HG02571 (cell line): ENCODE data around the gene NKX1-1.
"Not testable (repeated sequence)": the region's sequence is repeated elsewhere in the genome, so short reads cannot be mapped to it uniquely, and the experiment has no call there.

ENCODE experiments used
- ATAC-seq: cut with Tn5 transposase; IDR thresholded peaks from one replicate; pipeline ENCODE4 v1.9.1; 2021; ENCODE audit warnings: mild to moderate bottlenecking, moderate library complexity; ENCODE audit not compliant: unreplicated experiment

Gene NKX1-1

GRCh38 chr4:1405636-1406393 lies 427 bp downstream of the NKX1-1 start:
- ATAC-seq = no peak

GRCh38 chr4:1405254-1405635 lies 997 bp downstream of the NKX1-1 start:
- ATAC-seq = no peak

- ATAC-seq = no peak
Observed at GRCh38 chr4:1404573-1405253, 1.5 kb downstream of the NKX1-1 start.

GRCh38 chr4:1403591-1404572 lies 2.4 kb downstream of the NKX1-1 start:
- ATAC-seq = no peak

- ATAC-seq = no peak
Observed at GRCh38 chr4:1403177-1403583, 3.1 kb downstream of the NKX1-1 start.

GRCh38 chr4:1402516-1403091 lies 3.6 kb downstream of the NKX1-1 start:
- ATAC-seq = no peak

- ATAC-seq = no peak
Observed at GRCh38 chr4:1402021-1402515, 4.2 kb downstream of the NKX1-1 start.

- no peak for ATAC-seq
Observed at GRCh38 chr4:1401409-1402020, 4.7 kb downstream of the NKX1-1 start.

- ATAC-seq = no peak
Observed at GRCh38 chr4:1400831-1401408, 5.3 kb downstream of the NKX1-1 start.

DNA sequence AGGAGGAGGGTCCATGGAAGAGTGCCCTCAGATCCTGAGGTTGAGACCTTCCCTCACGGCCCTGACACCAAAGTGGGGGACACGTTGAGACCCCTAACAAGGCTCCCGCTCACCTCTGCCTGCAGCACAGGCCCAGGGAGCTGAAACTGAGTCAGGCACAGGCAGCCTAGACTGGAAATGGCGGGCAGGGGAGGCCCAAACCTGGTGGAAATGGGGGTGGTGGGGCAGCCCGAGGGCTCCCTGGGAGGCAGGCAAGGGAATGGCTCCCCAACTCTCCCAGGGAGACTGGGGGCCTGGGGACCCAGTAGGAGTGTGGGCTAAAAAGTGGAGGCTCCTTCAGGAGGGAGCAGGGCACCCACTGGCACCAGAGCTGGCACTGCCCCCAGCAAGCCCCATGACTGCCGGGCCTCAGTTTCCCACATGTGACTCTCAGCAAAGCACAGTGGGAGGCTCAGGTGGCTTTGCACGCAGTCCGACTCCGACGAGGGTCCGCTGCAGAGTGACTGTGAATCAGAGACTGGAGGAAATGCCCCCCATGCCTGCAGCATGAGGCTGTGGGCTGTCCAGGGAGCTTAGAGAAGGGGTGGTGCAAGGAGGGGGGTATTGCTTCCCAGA lies 5.9 kb downstream of the NKX1-1 start:
- ATAC-seq = no peak

DNA sequence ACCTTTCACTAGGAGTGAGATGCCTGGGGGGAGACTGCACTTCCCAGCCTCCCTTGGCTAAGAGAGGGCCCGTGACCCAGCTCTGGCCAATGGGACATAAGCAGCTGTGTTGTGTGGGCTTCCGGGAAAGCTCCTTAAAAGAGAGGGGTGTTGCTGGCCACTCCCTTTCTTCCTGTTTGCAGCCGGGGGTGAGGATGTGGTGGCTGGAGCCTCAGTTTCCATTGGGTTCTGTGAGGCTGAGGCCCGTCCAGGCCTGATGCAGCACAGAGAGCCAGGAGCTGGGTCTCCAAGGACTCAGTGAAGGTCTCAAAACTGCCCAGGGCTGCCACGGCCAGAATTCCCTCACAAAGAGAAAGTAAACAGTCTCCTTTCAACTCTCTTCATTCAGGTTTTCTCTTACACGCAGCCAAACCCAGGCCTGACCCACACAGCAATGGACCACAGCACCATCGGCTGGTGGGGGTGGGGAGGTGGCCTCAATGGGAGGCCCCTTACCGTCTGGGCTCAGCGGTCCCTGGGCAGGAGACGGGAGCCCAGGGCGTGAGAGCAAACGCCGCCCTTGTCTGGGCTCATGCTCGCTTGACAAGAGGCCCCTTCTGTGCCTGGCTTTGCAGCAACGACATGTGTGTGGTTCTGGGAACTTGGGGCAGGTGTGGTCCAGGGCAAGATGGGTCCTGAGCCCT lies 6.6 kb downstream of the NKX1-1 start:
- no peak for ATAC-seq

DNA sequence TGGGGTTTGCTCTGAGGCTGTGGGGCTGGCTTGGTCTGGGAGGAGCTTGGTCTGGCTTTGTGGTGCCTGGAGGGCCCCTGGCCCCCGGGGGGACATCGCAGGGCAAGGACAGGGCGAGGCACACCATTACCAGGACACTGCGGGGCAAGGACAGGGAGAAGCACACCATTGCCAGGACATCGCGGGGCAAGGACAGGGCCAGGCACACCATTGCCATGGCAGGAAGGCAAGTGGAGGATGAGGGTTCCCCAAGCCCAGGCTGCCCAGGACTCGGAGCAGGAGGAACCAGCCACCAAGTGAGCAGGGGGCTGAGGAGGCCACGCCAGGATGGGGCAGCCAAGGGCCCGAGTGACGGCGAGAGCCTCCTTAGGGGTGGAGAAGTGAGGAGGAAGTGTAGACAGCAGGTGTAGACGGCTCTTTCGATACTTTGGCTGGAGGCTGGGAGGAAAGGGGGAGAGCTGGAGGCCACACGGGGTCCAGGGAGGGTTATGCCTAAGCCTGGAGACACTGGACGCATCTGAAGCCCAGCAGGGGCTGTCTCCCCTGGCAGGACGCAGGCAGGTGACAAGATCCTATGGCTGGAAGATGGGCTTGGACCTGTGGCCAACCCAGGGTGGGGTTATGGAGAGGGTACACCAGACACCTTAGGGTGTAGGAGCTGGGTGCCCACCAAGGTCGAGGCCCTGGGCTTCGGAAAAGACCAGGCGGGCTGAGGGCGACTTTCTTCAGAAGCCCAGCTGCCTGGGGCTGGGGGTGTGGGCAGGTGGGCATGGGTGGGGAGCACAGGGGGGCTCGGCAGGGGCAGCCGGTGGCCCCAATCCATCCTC lies 7.3 kb downstream of the NKX1-1 start:
- no peak for ATAC-seq

DNA sequence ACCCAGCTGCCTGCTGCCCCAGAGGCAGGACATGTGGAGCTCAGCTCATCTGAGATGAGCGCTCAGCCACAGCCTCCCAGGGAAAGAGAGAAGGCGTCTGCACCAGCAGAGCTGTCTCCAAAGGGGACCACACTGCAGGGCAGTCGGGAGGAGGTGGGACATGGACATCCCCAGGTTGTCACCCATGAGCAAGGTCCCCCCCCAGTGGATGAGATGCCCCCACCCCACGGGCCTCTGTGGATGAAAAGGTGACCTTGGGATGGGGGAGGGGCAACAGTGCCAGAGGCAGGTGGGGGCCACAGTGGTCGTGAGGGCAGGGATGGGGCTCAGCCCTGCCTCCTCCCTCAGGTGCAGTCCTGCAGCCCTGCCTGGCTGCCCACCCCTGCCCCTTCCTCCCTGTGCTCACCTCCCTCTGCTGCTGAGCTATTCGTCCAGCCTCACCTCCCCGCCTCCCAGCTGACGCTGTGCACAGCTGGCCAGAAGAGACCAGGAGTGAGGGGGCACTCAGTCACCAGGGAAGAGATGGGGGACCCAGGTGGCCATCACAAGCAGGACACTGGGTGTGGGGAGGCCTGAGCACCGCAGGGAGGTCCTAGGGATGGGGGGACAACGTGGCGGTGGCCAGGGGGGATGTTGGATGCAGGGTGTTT lies 9.3 kb downstream of the NKX1-1 start:
- no peak for ATAC-seq

DNA sequence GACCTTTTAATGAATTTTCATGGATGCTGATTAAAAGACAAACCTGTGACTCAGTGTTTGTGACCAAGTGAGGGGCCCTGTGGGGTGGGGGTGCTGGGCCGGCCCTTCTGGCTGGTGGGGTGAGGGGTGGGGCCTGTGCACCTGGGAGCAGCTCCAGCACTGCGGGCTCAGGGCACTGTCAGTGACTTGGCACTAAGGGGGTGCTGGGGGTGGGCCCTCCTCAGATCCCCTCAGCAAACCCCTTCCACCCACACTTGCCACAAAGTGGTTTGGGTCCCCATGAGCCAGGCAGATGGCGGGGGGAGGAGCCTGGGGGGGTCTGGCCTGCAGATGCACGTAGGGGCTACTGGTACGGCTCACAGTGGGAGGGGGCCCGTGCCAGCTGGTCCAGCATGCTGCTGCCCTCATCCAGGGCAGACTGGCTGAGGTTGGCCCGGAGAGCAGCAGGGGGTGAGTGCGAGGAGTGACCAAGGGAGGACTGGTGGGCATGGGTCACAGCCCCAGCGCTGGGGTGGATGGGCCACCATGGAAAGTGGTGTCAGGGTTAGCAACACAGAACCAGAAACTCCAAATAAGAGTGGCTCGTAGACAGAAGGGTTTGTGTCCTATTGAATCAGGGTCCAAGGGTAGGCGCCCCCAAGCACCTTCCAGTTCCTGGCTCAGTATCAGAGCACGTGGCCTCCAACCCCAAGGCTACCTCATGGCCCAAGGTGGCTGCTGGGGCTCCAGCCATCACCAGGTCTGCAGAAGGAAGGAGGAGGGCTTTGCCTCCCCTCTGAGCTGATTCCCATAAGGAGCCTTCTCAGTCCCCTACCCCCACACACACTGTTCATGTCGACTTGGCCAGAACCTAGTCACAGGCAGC lies 10.1 kb downstream of the NKX1-1 start:
- ATAC-seq = no peak

- not testable (repeated sequence) for ATAC-seq
Observed at GRCh38 chr4:1395389-1395820, 10.8 kb downstream of the NKX1-1 start.

GRCh38 chr4:1394554-1395388 lies 11.5 kb downstream of the NKX1-1 start:
- ATAC-seq = not testable (repeated sequence)
